Lower lobe of right lung (tissue), 2 donors: Measurements from ENCODE around the gene G3BP2. TPM values are rescaled to one million over a fixed set of nuclear protein-coding genes. Genes with fewer than 3 reads are reported as not detected.

Source experiments
- ATAC-seq, 2 donors: fragments of 200-7000 bp; cut with Tn5 transposase; one replicate each; pipeline ENCODE4 v1.9.1; 2020 to 2022; ENCODE audit warnings: mild to moderate bottlenecking in 2 of 2, moderate library complexity in 2 of 2
- DNase-seq: peaks from one replicate; pipeline ENCODE4 v3.0.0-alpha.2; 2020
- H3K27ac ChIP-seq: fragments of 200-600 bp; one replicate; pipeline ENCODE4 v1.8.0; 2022
- H3K27me3 ChIP-seq: fragments of 200-600 bp; one replicate; pipeline ENCODE4 v1.8.0; 2022; ENCODE audit warnings: low read depth
- H3K36me3 ChIP-seq: fragments of 200-600 bp; one replicate; pipeline ENCODE4 v1.8.0; 2022; ENCODE audit warnings: mild to moderate bottlenecking
- H3K4me1 ChIP-seq: fragments of 200-600 bp; one replicate; pipeline ENCODE4 v1.8.0; 2022
- H3K4me3 ChIP-seq: fragments of 200-600 bp; one replicate; pipeline ENCODE4 v1.8.0; 2022; ENCODE audit warnings: mild to moderate bottlenecking
- H3K9me3 ChIP-seq: fragments of 200-600 bp; one replicate; pipeline ENCODE4 v1.8.0; 2022
- CTCF ChIP-seq: fragments of 200-600 bp; IDR thresholded peaks from one replicate; pipeline ENCODE4 v1.8.0; 2022; ENCODE audit warnings: antibody characterized with exemption, mild to moderate bottlenecking
- intact Hi-C: fragments of 100-400 bp; cut with DNase I; formaldehyde crosslinking; loops from one replicate; pipeline ENCODE4 v1.11.0; 2022
- total RNA-seq: library from RNA; stranded (reverse); fragmentation: NEBNext Ultra II Directional; extraction: Animal tissue kit (Norgen Biotek cat#: 25700); gene quantifications from one replicate; pipeline ENCODE4 v1.2.1, GENCODE V29; 2021
- donor health status: DM: no; HTN: yes; CAD: no; lungs with severe emphysema.

The G3BP2 gene
- total RNA-seq, 1 donor from 2014 or later, result 101 TPM

DNA sequence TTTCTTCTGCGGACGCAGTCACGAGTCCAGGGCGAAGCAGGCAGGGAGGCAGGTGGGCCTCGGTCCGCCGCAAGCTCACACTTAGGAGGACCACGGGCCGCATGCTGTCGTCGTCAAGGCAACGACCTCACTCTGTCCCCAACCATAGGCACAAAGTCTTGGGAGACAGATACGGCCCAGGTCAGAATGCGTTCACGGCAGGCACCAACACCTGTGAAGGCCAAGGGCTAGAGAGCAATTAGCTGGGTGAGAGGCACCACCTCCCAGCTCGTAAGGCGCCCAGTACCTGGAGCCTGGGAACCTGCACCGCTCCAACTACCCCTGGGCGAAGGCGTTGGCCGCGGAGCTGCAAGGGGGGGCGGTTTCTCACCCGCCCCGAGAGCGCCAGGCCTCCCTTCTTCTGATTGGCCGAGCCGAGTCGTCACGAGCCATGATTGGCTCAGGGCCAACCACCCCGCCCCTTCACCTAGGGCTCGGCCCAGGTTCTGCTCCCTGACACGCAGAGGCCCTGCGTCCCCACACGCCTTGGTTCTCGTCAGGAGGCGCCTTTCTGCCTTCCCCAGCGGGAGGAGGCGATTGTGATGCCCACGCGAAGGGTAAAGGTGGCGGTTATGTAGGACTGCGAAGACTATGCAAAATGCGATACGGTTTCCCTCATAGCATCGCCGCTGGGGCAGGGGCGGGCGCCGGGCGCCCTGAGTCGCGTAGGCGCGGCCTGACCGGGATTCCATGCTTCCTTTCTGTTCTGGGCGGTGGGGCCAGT is 42.9 kb downstream of the G3BP2 start, which contains the start of gene CDKL2:
Gene CDKL2 (minus strand): TSS at position 355 of the 763 bp plus-strand sequence. CDS start 4,540 bp downstream, outside the sequence.
- no peak for TF ChIP-seq CTCF
- intact Hi-C loops, result no loop called here
- H3K27ac ChIP-seq, result peak within 1 kb of the TSS; percentile 74

DNA sequence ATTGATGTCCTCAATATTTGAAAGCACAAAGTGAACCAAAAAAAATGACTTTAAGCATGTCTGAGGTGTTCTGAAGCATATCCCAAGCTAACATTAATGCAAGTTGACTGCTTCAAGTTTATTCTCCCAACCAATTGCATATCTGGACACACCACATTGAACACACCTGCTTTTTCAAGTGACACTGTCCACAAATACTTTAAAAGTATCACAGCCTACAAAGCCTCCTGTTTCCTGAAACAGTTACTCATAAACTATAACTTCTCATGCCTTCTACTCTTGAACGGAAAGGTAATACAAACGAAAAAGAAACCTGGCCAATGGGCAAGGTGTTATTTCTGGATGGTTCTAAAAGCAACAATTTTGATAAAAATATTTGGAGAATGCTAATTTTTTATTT is 44.0 kb downstream of the G3BP2 start:
- Histone ChIP-seq H3K36me3 (no peaks in the 10 kb centered on the region), H3K4me1 (peaks cover 14% of the 10 kb centered on the region), H3K4me3 (peak overlapping the region; percentile 74), H3K27me3 (no peaks in the 10 kb centered on the region), H3K27ac (peak overlapping the region; percentile 74), H3K9me3 (no peaks in the 10 kb centered on the region)
- ATAC-seq, result peak; percentile 71 to 84
- DNase-seq, result no peak
- intact Hi-C loops, result no loop called here
- TF ChIP-seq CTCF, result no peak

More for the DNA sequence above, 42.9 kb downstream of the G3BP2 start, which contains the start of gene CDKL2:
- ATAC-seq, result peak; percentile 97 to 98
- Histone ChIP-seq H3K36me3 (no peaks in the 10 kb centered on the region), H3K27me3 (no peaks in the 10 kb centered on the region), H3K4me1 (peaks cover 14% of the 10 kb centered on the region), H3K4me3 (peak within 1 kb of the TSS; percentile 74), H3K9me3 (no peaks in the 10 kb centered on the region)
- peak; percentile 95 for DNase-seq

- intact Hi-C loops, result no loop called here
- Histone ChIP-seq H3K4me1 (no peaks in the 10 kb centered on the region), H3K27ac (no peak overlapping the region), H3K9me3 (no peaks in the 10 kb centered on the region), H3K36me3 (no peaks in the 10 kb centered on the region), H3K27me3 (no peaks in the 10 kb centered on the region), H3K4me3 (no peak overlapping the region)
- ATAC-seq, result peak; percentile 61 to 93
- DNase-seq, result no peak
- TF ChIP-seq CTCF, result no peak
Observed at GRCh38 chr4:75623026-75623425, 50.2 kb downstream of the G3BP2 start.

- no peak for DNase-seq
- no peak overlapping the region for H3K4me3 ChIP-seq
- intact Hi-C loops, result no loop called here
Observed at GRCh38 chr4:75621715-75622114, 51.5 kb downstream of the G3BP2 start.

DNA sequence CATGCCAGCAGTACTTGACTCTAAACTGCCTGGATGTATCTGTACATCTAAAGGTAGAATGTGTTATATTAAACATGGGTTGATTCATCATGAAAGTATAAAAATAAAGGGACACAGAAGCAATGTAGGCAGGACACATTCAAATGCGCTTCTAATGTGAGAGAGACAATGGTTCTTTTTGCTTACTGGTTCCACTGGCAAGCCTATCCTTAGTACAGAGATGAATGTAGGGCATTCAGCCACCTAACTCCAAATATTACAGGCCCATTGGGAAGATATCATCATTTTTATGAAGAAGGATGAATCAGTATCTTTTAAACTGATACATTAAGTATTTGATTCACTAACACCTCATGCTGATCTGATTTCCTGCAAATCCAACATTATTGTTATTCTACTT is 60.9 kb downstream of the G3BP2 start:
- intact Hi-C loops, result no loop called here
- H3K36me3 ChIP-seq, result no peaks in the 10 kb centered on the region

More at GRCh38 chr4:75621715-75622114, 51.5 kb downstream of the G3BP2 start:
- Histone ChIP-seq H3K27ac (no peak overlapping the region), H3K27me3 (no peaks in the 10 kb centered on the region), H3K9me3 (no peaks in the 10 kb centered on the region), H3K36me3 (no peaks in the 10 kb centered on the region), H3K4me1 (no peaks in the 10 kb centered on the region)
- no peak for TF ChIP-seq CTCF
- ATAC-seq, result no peak

More for the DNA sequence above, 60.9 kb downstream of the G3BP2 start:
- Histone ChIP-seq H3K27ac (no peak overlapping the region), H3K9me3 (no peaks in the 10 kb centered on the region), H3K27me3 (no peaks in the 10 kb centered on the region), H3K4me1 (no peaks in the 10 kb centered on the region), H3K4me3 (no peak overlapping the region)
- ATAC-seq, result no peak
- no peak for DNase-seq
- no peak for TF ChIP-seq CTCF
